ENCODE results near the gene COIL. TPM values are rescaled to one million over a fixed set of nuclear protein-coding genes. Genes with fewer than 3 reads are reported as not detected.

Gene COIL
- total RNA-seq, 1 donor from 2014 or later = 14.6 TPM

GRCh38 chr17:56910509-56911235 lies 50.2 kb downstream of the COIL start:
- Mint-ChIP-seq H3K4me1 (ENCODE audit: unreplicated experiment) (peaks cover 9% of the 10 kb centered on the region), H3K27me3 (ENCODE audit: unreplicated experiment) (peaks cover 13% of the 10 kb centered on the region), H3K36me3 (ENCODE audit: low read depth, unreplicated experiment) (peaks cover 3% of the 10 kb centered on the region), H3K27ac (ENCODE audit: unreplicated experiment) (no peak overlapping the region), H3K4me3 (ENCODE audit: unreplicated experiment) (no peak overlapping the region), H3K9me3 (ENCODE audit: unreplicated experiment) (no peaks in the 10 kb centered on the region)
- no peak for DNase-seq (ENCODE audit: low spot score)
- TF ChIP-seq, protein P1, sequence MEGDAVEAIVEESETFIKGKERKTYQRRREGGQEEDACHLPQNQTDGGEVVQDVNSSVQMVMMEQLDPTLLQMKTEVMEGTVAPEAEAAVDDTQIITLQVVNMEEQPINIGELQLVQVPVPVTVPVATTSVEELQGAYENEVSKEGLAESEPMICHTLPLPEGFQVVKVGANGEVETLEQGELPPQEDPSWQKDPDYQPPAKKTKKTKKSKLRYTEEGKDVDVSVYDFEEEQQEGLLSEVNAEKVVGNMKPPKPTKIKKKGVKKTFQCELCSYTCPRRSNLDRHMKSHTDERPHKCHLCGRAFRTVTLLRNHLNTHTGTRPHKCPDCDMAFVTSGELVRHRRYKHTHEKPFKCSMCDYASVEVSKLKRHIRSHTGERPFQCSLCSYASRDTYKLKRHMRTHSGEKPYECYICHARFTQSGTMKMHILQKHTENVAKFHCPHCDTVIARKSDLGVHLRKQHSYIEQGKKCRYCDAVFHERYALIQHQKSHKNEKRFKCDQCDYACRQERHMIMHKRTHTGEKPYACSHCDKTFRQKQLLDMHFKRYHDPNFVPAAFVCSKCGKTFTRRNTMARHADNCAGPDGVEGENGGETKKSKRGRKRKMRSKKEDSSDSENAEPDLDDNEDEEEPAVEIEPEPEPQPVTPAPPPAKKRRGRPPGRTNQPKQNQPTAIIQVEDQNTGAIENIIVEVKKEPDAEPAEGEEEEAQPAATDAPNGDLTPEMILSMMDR (IDR thresholded peaks at IDR 0.05; ENCODE audit: unreplicated experiment) = no peak

DNA sequence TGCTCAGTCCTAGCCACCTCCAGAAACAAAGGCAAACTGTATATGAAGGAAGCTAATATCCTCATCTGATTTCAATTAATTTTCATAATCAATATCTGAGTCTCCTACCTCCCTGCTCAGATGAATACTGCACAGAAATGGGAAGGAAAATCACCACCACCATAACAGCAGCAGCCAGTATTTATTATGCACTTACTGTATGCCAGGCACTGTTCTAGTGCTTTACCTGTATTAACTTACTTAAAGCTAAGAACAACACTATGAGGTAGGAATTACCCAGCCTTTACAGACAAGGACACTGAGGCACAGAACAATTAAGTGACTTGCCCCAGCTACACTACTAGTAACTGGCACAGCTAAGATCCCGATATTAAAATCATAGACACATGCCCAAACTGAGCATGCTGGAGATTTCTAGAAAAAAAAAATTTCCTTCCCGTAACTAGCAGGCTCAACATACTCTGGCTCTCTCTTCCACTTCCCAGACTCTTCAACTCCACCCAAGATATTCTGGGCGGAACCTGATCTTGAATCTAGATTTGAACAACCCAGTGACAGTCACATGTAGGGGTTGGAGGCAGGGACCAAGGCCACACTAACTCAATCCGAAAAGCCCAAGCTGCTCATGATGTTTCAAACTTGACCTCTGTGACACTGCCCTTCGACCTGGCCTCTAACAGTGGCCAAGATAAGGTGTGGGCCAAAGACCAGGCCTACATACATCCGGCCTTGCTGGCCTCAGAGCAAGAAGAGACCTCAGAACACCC lies 50.9 kb downstream of the COIL start:
- no peak overlapping the region for H3K27ac Mint-ChIP-seq (ENCODE audit: unreplicated experiment)
- H3K4me3 Mint-ChIP-seq (ENCODE audit: unreplicated experiment) = no peak overlapping the region

DNA sequence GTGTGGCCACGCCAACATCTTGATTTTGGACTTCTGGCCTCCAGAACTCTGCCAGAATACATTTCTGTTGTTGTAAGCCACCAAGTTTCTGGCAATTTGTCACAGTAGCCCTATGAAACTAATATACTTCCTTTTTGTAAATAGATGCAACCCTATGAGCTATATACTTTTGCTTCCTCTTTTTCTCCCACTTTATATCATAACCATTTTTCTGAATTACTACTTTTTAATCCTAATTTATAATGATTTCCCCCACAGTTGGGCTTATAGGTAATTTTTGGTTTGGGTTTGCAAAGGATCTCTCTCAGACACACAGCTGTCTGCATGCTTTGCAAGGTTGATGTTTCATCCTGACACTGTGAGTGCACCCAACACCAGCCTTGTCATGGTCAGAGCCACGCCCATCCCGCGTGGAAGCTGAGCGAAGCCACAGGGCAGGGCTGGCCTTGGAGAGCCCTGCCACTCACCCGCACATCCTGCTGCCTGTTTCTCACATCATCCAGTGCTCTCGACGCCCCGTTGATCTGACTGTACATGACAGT lies 52.8 kb downstream of the COIL start:
- Mint-ChIP-seq H3K9me3 (ENCODE audit: unreplicated experiment) (no peaks in the 10 kb centered on the region), H3K4me3 (ENCODE audit: unreplicated experiment) (no peak overlapping the region)

More for the DNA sequence above, 50.9 kb downstream of the COIL start:
- Mint-ChIP-seq H3K4me1 (ENCODE audit: unreplicated experiment) (peaks cover 5% of the 10 kb centered on the region), H3K27me3 (ENCODE audit: unreplicated experiment) (peaks cover 8% of the 10 kb centered on the region), H3K36me3 (ENCODE audit: low read depth, unreplicated experiment) (peaks cover 3% of the 10 kb centered on the region), H3K9me3 (ENCODE audit: unreplicated experiment) (no peaks in the 10 kb centered on the region)
- TF ChIP-seq, protein P1 (IDR thresholded peaks at IDR 0.05; ENCODE audit: unreplicated experiment) = no peak
- DNase-seq (ENCODE audit: low spot score) = no peak

GRCh38 chr17:56903560-56903959 lies 57.3 kb downstream of the COIL start:
- no peak for DNase-seq (ENCODE audit: low spot score)
- Mint-ChIP-seq H3K4me3 (ENCODE audit: unreplicated experiment) (no peak overlapping the region), H3K36me3 (ENCODE audit: low read depth, unreplicated experiment) (peaks cover 23% of the 10 kb centered on the region), H3K4me1 (ENCODE audit: unreplicated experiment) (no peaks in the 10 kb centered on the region), H3K9me3 (ENCODE audit: unreplicated experiment) (no peaks in the 10 kb centered on the region), H3K27ac (ENCODE audit: unreplicated experiment) (no peak overlapping the region), H3K27me3 (ENCODE audit: unreplicated experiment) (peaks cover 4% of the 10 kb centered on the region)
- TF ChIP-seq, protein P1 (IDR thresholded peaks at IDR 0.05; ENCODE audit: unreplicated experiment) = no peak

More for the DNA sequence above, 52.8 kb downstream of the COIL start:
- DNase-seq (ENCODE audit: low spot score) = no peak
- TF ChIP-seq, protein P1 (IDR thresholded peaks at IDR 0.05; ENCODE audit: unreplicated experiment) = no peak
- Mint-ChIP-seq H3K27ac (ENCODE audit: unreplicated experiment) (no peak overlapping the region), H3K27me3 (ENCODE audit: unreplicated experiment) (peaks cover 4% of the 10 kb centered on the region), H3K4me1 (ENCODE audit: unreplicated experiment) (peaks cover 2% of the 10 kb centered on the region), H3K36me3 (ENCODE audit: low read depth, unreplicated experiment) (peaks cover 11% of the 10 kb centered on the region)

All from endothelial cell (in vitro differentiated cells).